OCI-LY3 (cell line): ENCODE data around the gene CACNB4.

Source experiments
- H2AFZ ChIP-seq: fragments of 200-600, 300-600 bp; shearing (Covaris generic); 2 replicates; pipeline ENCODE4 v1.6.0; 2014; ENCODE audit warnings: antibody characterized with exemption, low read depth, low read length
- H3K27ac ChIP-seq: fragments of 200-600, 300-600 bp; sonication (generic); 2 replicates; pipeline ENCODE4 v1.5.1; 2014; ENCODE audit warnings: mild to moderate bottlenecking, low read length, moderate library complexity, mixed read lengths
- H3K27me3 ChIP-seq: fragments of 200-600, 300-600 bp; sonication (generic); 2 replicates; pipeline ENCODE4 v1.6.1; 2014; ENCODE audit warnings: low read depth, low read length, mixed read lengths
- H3K36me3 ChIP-seq: fragments of 200-600, 300-600 bp; sonication (generic); replicated peaks from 2 replicates; pipeline ENCODE3; 2014; ENCODE audit warnings: low read depth, low read length, mixed read lengths
- H3K4me1 ChIP-seq: fragments of 300-600, 200-600 bp; sonication (generic); 2 replicates; pipeline ENCODE4 v1.6.1; 2014; ENCODE audit warnings: low read length, mixed read lengths
- H3K4me2 ChIP-seq: fragments of 200-600, 300-600 bp; sonication (generic); 2 replicates; pipeline ENCODE4 v1.6.1; 2014; ENCODE audit warnings: low read length, mixed read lengths
- H3K4me3 ChIP-seq: fragments of 300-600, 200-600 bp; sonication (generic); 2 replicates; pipeline ENCODE4 v1.5.1; 2014; ENCODE audit warnings: antibody characterized with exemption, mild to moderate bottlenecking, low read length, moderate library complexity
- H3K79me2 ChIP-seq: fragments of 300-600, 200-600 bp; shearing (Covaris generic); 2 replicates; pipeline ENCODE4 v1.6.1; 2014; ENCODE audit warnings: mild to moderate bottlenecking, low read length, mixed read lengths
- H3K9ac ChIP-seq: fragments of 300-600, 200-600 bp; shearing (Covaris generic); 2 replicates; pipeline ENCODE4 v1.6.0; 2014; ENCODE audit warnings: mild to moderate bottlenecking, low read length, moderate library complexity
- H3K9me3 ChIP-seq: fragments of 200-600, 300-600 bp; shearing (Covaris generic); 2 replicates; pipeline ENCODE4 v1.6.1; 2014; ENCODE audit warnings: low read length, mixed read lengths; ENCODE audit not compliant: insufficient read depth
- H4K20me1 ChIP-seq: fragments of 200-600, 300-600 bp; sonication (generic); 2 replicates; pipeline ENCODE4 v1.6.1; 2016; ENCODE audit warnings: low read length, mixed read lengths; ENCODE audit not compliant: insufficient read depth
- EZH2phosphoT487 ChIP-seq: fragments of 200-600 bp; shearing (Covaris generic); IDR thresholded peaks from 2 replicates; pipeline ENCODE4 v1.6.1; 2018; ENCODE audit warnings: antibody characterized with exemption, mixed run types, low read depth
- TF ChIP-seq, protein P1 (sequence below): fragments of 200-600, 300-600 bp; sonication (generic); IDR thresholded peaks from 2 replicates; pipeline ENCODE4 v1.5.1; 2014; ENCODE audit warnings: antibody characterized with exemption, low read length, low read depth

The CACNB4 gene

DNA sequence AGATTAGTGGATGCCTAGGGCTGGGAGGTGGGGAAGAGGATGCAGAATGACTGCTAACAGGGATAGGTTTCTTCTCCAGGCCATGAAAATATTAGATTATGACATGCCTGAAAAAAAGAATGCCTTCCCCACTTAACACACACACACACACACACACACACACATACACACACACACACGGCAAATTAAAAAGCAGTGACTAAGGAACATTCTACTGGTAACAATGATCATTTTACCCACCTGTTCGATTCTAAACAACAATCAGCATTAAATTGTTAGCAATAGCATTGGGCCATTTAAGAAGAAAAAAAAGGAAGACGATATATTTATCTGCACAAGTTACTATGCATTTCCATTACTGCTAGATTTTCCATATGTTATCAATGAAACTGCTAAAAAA is 10.8 kb downstream of the CACNB4 start:
- TF ChIP-seq EZH2phosphoT487 = no peak
- TF ChIP-seq, protein P1, sequence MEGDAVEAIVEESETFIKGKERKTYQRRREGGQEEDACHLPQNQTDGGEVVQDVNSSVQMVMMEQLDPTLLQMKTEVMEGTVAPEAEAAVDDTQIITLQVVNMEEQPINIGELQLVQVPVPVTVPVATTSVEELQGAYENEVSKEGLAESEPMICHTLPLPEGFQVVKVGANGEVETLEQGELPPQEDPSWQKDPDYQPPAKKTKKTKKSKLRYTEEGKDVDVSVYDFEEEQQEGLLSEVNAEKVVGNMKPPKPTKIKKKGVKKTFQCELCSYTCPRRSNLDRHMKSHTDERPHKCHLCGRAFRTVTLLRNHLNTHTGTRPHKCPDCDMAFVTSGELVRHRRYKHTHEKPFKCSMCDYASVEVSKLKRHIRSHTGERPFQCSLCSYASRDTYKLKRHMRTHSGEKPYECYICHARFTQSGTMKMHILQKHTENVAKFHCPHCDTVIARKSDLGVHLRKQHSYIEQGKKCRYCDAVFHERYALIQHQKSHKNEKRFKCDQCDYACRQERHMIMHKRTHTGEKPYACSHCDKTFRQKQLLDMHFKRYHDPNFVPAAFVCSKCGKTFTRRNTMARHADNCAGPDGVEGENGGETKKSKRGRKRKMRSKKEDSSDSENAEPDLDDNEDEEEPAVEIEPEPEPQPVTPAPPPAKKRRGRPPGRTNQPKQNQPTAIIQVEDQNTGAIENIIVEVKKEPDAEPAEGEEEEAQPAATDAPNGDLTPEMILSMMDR = no peak

GRCh38 chr2:152086231-152086630 is 12.6 kb downstream of the CACNB4 start:
- Histone ChIP-seq H3K36me3 (no peaks in the 10 kb centered on the region), H3K4me3 (no peak overlapping the region), H3K27ac (no peak overlapping the region), H3K9ac (no peak overlapping the region), H3K4me1 (no peaks in the 10 kb centered on the region), H4K20me1 (no peaks in the 10 kb centered on the region), H2AFZ (no peak overlapping the region), H3K4me2 (no peak overlapping the region), H3K27me3 (no peaks in the 10 kb centered on the region), H3K9me3 (no peaks in the 10 kb centered on the region), H3K79me2 (no peaks in the 10 kb centered on the region)
- TF ChIP-seq, protein P1 = no peak
- no peak for TF ChIP-seq EZH2phosphoT487

More for the DNA sequence above, 10.8 kb downstream of the CACNB4 start:
- no peak overlapping the region for H3K4me3 ChIP-seq
- H3K4me1 ChIP-seq = no peaks in the 10 kb centered on the region
- H3K79me2 ChIP-seq = no peaks in the 10 kb centered on the region
- no peaks in the 10 kb centered on the region for H3K36me3 ChIP-seq
- no peaks in the 10 kb centered on the region for H3K9me3 ChIP-seq
- no peaks in the 10 kb centered on the region for H3K27me3 ChIP-seq
- H3K9ac ChIP-seq = no peak overlapping the region
- no peak overlapping the region for H3K27ac ChIP-seq
- no peak overlapping the region for H2AFZ ChIP-seq
- no peak overlapping the region for H3K4me2 ChIP-seq
- no peaks in the 10 kb centered on the region for H4K20me1 ChIP-seq

- no peaks in the 10 kb centered on the region for H3K36me3 ChIP-seq
- H2AFZ ChIP-seq = no peak overlapping the region
- no peak overlapping the region for H3K9ac ChIP-seq
- H3K27ac ChIP-seq = no peak overlapping the region
- no peak overlapping the region for H3K4me3 ChIP-seq
- H3K4me1 ChIP-seq = no peaks in the 10 kb centered on the region
- H4K20me1 ChIP-seq = no peaks in the 10 kb centered on the region
- H3K9me3 ChIP-seq = no peaks in the 10 kb centered on the region
- H3K4me2 ChIP-seq = no peak overlapping the region
- H3K27me3 ChIP-seq = no peaks in the 10 kb centered on the region
- no peaks in the 10 kb centered on the region for H3K79me2 ChIP-seq
- TF ChIP-seq EZH2phosphoT487 = no peak
- TF ChIP-seq, protein P1 = no peak
Measured at GRCh38 chr2:152084076-152084475, 14.8 kb downstream of the CACNB4 start.

DNA sequence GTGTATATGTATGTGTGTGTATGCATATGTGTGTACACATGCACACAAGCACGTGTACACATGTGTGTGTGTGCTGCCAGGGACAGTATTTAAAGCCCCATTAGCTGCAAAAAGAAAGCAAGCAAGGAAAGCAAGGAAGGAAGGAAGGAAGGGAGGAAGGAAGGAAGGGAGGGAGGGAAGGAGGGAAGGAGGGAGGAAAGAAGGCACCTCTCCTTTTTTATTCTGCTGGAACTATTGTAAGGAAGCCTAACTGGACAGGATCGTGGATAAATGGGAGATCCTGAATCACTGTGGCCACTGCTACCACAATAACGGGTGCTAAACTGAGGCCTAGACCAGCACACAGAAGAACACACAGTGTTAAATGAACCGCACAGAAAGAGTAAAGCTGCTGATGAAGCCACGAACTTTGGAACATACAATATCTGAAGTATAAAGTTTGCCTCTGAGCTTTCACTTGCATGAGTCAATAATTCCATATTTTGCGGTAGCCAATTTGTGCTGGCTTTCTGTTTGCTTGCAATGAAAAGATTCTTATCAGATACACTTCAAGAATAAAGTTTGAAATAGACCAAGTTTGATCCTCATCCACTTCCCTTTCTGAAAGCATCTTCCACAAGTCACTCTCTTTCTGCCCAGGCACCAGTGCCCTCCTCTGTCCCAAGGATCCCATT is 15.5 kb downstream of the CACNB4 start:
- no peaks in the 10 kb centered on the region for H3K4me1 ChIP-seq
- no peak overlapping the region for H3K4me3 ChIP-seq
- no peak overlapping the region for H3K27ac ChIP-seq
- H2AFZ ChIP-seq = no peak overlapping the region
- TF ChIP-seq, protein P1 = no peak
- TF ChIP-seq EZH2phosphoT487 = no peak
- H4K20me1 ChIP-seq = no peaks in the 10 kb centered on the region
- no peak overlapping the region for H3K4me2 ChIP-seq
- no peaks in the 10 kb centered on the region for H3K79me2 ChIP-seq
- no peaks in the 10 kb centered on the region for H3K9me3 ChIP-seq
- H3K9ac ChIP-seq = no peak overlapping the region
- H3K27me3 ChIP-seq = no peaks in the 10 kb centered on the region
- no peaks in the 10 kb centered on the region for H3K36me3 ChIP-seq
